ENCODE results near the gene CIDEB.

- TF ChIP-seq CTCF (conservative IDR thresholded peaks at IDR 0.05): no peak
- TF ChIP-seq EZH2 (IDR thresholded peaks at IDR 0.05; ENCODE audit: low read depth): no peak
Measured at GRCh38 chr14:24351517-24351916, 43.7 kb upstream of the CIDEB start.

All from PC-9 (cell line).